Muscle layer of duodenum (tissue), 2 donors: Measurements from ENCODE around the gene KIN.

Source experiments
- H3K27ac ChIP-seq: one replicate; pipeline ENCODE4 v1.7.0; 2013; ENCODE audit warnings: mild to moderate bottlenecking, low read length
- H3K27me3 ChIP-seq: one replicate; pipeline ENCODE4 v1.7.0; 2013; ENCODE audit warnings: low read depth, mild to moderate bottlenecking, control low read depth, low read length
- H3K36me3 ChIP-seq, 2 donors: one replicate each; pipeline ENCODE4 v1.7.0; 2013; ENCODE audit warnings: low read length in 2 of 2, control low read depth in 1 of 2, mild to moderate bottlenecking in 1 of 2; ENCODE audit not compliant: insufficient read depth in 2 of 2, control insufficient read depth in 1 of 2
- H3K4me1 ChIP-seq, 2 donors: one replicate each; pipeline ENCODE4 v1.7.0; 2013; ENCODE audit warnings: low read length in 2 of 2, mild to moderate bottlenecking in 2 of 2, control low read depth in 1 of 2, moderate library complexity in 1 of 2; ENCODE audit not compliant: insufficient read depth in 2 of 2, control insufficient read depth in 1 of 2
- H3K4me3 ChIP-seq, 2 donors: one replicate each; pipeline ENCODE4 v1.7.0; 2013; ENCODE audit warnings: low read length in 2 of 2, low read depth in 1 of 2, mild to moderate bottlenecking in 1 of 2
- H3K9me3 ChIP-seq, 2 donors: one replicate each; pipeline ENCODE4 v1.7.0; 2013; ENCODE audit warnings: low read length in 2 of 2, control low read depth in 1 of 2, mild to moderate bottlenecking in 1 of 2; ENCODE audit not compliant: control insufficient read depth in 1 of 2
- donor health status: healthy.

KIN gene

DNA sequence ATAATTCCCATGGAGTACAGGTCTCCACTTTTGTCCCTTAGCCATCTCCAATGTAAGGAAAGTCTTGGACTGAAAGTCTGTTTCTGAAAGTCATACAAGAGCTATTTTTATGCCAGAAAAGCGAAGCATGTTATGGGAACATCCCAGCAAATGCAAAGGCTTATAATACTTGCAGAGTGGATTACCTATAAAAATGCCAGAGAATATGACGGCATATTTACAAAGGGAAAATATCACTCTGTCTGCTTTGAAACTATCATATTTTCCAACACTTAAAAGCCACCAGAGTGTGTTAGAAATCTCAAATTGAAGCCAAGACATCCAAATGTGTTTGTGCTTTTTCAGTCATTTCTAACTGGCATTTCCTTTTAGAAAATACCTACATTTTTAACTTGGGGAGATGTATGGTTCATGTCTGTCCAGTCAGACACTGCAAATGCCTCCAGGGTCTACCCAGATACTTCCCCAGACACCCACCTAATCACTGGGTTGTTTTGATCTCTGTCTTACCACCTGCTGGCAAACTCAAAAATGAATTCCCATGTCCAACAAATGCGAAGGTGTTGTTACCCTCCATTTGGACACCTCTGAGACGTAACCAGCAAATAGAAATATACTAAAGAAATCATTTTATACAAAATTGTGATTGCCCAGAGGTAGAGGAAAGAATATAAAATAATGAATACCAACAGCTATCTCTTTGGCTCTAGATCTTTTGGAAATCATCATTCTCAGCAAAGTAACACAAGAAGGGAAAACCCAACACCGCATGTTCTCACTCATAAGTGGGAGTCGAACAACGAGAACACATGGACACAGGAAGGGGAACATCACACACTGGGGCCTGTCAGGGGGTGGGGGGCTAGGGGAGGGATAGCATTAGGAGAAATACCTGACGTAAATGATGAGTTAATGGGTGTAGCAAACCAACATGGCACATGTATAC is 83.4 kb downstream of the KIN start:
- no peaks in the 10 kb centered on the region for H3K4me1 ChIP-seq
- H3K27me3 ChIP-seq = no peaks in the 10 kb centered on the region
- no peak overlapping the region for H3K4me3 ChIP-seq
- H3K36me3 ChIP-seq = no peaks in the 10 kb centered on the region
- H3K27ac ChIP-seq = no peak overlapping the region
- H3K9me3 ChIP-seq = no peaks in the 10 kb centered on the region

DNA sequence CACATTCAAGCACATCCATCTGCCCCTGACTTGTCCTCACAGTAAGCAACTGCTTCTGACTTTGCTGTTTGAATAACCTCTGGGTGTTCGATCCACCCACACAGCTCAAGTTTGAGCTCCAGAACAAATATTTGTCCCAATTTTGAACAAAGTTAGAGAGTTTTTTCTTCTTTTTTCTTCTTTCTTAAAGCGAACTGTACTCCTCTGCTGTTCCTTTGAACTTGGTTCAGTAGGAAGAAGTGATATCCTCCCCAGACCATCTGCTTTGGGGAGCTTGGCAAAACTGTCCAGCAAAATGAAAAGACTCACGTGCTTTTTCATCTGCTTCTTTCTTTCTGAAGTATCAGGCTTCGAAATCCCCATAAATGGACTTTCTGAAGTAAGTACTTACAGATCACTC is 84.7 kb downstream of the KIN start, which contains the start of gene ITIH2:
TSS of gene ITIH2 (plus strand) at position 177 of the 400 bp plus-strand sequence. CDS start at position 296, 119 bp downstream.
- Histone ChIP-seq H3K9me3 (no peaks in the 10 kb centered on the region), H3K27ac (no peak within 1 kb of the TSS), H3K4me1 (no peaks in the 10 kb centered on the region), H3K27me3 (no peaks in the 10 kb centered on the region), H3K4me3 (no peak within 1 kb of the TSS), H3K36me3 (no peaks in the 10 kb centered on the region)

DNA sequence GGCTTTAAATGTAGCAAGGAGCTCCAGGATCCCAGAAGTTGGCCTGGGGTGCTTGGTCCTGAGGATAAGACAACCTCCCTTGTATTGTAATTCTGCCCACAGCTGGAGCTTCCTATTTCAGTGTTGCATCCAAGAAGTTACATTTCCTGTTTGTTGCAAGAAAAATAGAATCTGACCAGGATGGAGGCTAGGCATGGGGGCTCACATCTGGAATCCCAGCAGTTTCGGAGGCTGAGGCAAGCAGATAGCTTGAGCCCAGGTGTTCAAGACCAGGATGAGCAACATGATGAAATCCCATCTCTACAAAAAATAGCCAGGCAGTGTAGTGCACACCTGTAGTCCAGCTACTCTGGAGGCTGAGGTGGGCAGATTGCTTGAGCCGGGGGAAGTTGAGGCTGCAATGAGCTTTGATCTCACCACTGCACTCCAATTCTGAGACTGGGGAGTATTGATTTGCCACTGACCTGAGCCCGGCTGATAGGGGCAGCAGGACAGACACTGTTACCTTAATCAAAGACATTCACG is 85.4 kb downstream of the KIN start:
- no peaks in the 10 kb centered on the region for H3K36me3 ChIP-seq
- no peak overlapping the region for H3K27ac ChIP-seq
- no peaks in the 10 kb centered on the region for H3K4me1 ChIP-seq
- no peak overlapping the region for H3K4me3 ChIP-seq
- H3K27me3 ChIP-seq = no peaks in the 10 kb centered on the region
- H3K9me3 ChIP-seq = no peaks in the 10 kb centered on the region

DNA sequence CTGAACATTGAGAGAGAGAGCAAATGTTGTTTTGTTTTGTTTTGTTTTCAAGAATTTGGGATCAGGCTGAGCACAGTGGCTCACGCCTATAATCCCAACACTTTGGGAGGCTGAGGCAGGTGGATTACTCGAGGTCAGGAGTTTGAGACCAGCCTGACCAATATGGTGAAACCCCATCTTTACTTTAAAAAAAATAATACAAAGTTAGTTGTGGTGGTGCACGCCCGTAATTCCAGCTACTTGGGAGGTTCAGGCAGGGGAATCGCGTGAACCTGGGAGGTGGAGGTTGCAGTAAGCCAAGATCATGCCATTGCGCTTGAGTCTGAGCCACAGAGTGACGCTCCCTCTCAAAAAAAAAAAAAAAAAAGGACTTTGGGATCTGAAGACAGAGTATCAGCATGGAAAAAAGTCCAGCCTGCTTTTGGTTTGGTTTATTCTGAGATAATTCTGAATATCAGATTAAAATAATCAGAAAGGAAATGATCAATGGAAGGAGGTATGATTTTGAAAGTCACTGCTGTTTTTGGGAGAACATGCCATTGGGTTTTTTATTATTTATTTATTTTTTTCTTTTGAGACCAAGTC is 86.5 kb downstream of the KIN start:
- no peaks in the 10 kb centered on the region for H3K4me1 ChIP-seq
- H3K9me3 ChIP-seq = no peaks in the 10 kb centered on the region

More for the DNA sequence above, 86.5 kb downstream of the KIN start:
- no peaks in the 10 kb centered on the region for H3K27me3 ChIP-seq
- H3K36me3 ChIP-seq = no peaks in the 10 kb centered on the region
- H3K27ac ChIP-seq = no peak overlapping the region
- no peak overlapping the region for H3K4me3 ChIP-seq
